Uterus (tissue), 2 donors: ENCODE results near the gene SMCO2.

Experiments
- CTCF ChIP-seq, 4 experiments: fragments of 200-600 bp in 2 of 4; fragments of 450-650 bp in 2 of 4; sonication (generic) in 2 of 4; IDR thresholded peaks; one replicate each; pipeline ENCODE4 v1.5.1; 2016 to 2019; ENCODE audit warnings: antibody characterized with exemption in 4 of 4, mild to moderate bottlenecking in 2 of 4, moderate library complexity in 1 of 4
- POLR2A ChIP-seq, 2 donors: fragments of 450-650 bp; IDR thresholded peaks; one replicate each; pipeline ENCODE4 v1.6.1; 2016; ENCODE audit warnings: antibody characterized with exemption in 2 of 2, mild to moderate bottlenecking in 1 of 2, moderate library complexity in 1 of 2

DNA sequence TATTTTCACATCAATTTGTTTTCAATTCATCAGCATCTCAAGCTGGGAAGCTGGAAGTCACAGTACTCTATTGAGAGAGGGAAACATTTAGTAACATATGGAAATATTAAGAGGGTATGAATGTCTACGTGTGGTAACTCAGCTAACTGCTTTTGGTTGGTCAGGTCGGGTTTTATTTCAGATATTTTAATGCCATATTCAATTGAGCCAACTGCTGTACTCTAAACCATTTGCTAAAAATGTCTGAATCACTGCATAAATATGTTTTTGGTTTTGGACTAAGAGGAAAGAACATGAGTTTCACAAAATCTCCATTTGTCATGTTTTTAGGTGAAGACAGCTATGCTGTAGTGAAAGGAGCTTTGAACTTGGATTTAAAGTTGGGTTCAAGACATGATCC, 58.6 kb downstream of the SMCO2 start:
- TF ChIP-seq CTCF (IDR thresholded peaks at IDR 0.05) (no peak), POLR2A (IDR thresholded peaks at IDR 0.05) (no peak)
